Testis (tissue), 2 donors: ENCODE measurements around the gene KIAA1671.

Source experiments
- POLR2A ChIP-seq: fragments of 450-650 bp; IDR thresholded peaks from one replicate; pipeline ENCODE4 v1.6.1; 2017; ENCODE audit warnings: antibody characterized with exemption, mild to moderate bottlenecking, moderate library complexity
- TF ChIP-seq, protein P1 (sequence below), 3 experiments: fragments of 450-650 bp in 2 of 3; fragments of 200-600 bp in 1 of 3; sonication (generic) in 1 of 3; IDR thresholded peaks; one replicate each; pipeline ENCODE4 v1.5.1; 2016 to 2019; ENCODE audit warnings: antibody characterized with exemption in 3 of 3, mild to moderate bottlenecking in 2 of 3, moderate library complexity in 1 of 3

- TF ChIP-seq, protein P1, sequence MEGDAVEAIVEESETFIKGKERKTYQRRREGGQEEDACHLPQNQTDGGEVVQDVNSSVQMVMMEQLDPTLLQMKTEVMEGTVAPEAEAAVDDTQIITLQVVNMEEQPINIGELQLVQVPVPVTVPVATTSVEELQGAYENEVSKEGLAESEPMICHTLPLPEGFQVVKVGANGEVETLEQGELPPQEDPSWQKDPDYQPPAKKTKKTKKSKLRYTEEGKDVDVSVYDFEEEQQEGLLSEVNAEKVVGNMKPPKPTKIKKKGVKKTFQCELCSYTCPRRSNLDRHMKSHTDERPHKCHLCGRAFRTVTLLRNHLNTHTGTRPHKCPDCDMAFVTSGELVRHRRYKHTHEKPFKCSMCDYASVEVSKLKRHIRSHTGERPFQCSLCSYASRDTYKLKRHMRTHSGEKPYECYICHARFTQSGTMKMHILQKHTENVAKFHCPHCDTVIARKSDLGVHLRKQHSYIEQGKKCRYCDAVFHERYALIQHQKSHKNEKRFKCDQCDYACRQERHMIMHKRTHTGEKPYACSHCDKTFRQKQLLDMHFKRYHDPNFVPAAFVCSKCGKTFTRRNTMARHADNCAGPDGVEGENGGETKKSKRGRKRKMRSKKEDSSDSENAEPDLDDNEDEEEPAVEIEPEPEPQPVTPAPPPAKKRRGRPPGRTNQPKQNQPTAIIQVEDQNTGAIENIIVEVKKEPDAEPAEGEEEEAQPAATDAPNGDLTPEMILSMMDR (IDR thresholded peaks at IDR 0.05): no peak
- no peak for TF ChIP-seq POLR2A
These were observed 195.1 kb downstream of the KIAA1671 start for GRCh38 chr22:25147642-25147928.
